HEK293 (cell line): ENCODE results near the gene UBE2V1.

Source experiments
- CTCF ChIA-PET: fragments of 350-600 bp; formaldehyde crosslinking; extraction: SDS; loops from one replicate; lab custom pipeline; 2021; ENCODE audit warnings: antibody characterized with exemption; lab: Yijun Ruan, JAX
- POLR2A ChIA-PET: fragments of 300-600 bp; formaldehyde crosslinking; extraction: SDS; loops from one replicate; lab custom pipeline; 2020; ENCODE audit warnings: antibody characterized with exemption, inconsistent platforms; lab: Yijun Ruan, JAX
- H3K27ac ChIP-seq: fragments of 200-500 bp; sonication (Bioruptor generic); 2 replicates; pipeline ENCODE4 v1.5.1; 2014; ENCODE audit warnings: low read depth, low read length, control low read depth, inconsistent platforms; ENCODE audit errors: extremely low read depth
- H3K36me3 ChIP-seq, 2 experiments: fragments of 200-500 bp in 1 of 2; sonication (Bioruptor generic) in 1 of 2; 1 replicate in 1 of 2; 2 replicates in 1 of 2; pipeline ENCODE4 v1.5.1; 2014 to 2017; ENCODE audit warnings: inconsistent platforms in 2 of 2, low read length in 2 of 2; ENCODE audit not compliant: control insufficient read depth in 2 of 2, insufficient read depth in 1 of 2
- H3K4me1 ChIP-seq: fragments of 200-500 bp; sonication (Bioruptor generic); 2 replicates; pipeline ENCODE4 v1.5.1; 2014; ENCODE audit warnings: mild to moderate bottlenecking, low read length, inconsistent platforms; ENCODE audit not compliant: control insufficient read depth, insufficient read depth
- H3K4me3 ChIP-seq: 2 replicates; pipeline ENCODE4 v1.5.1; 2011; ENCODE audit warnings: low read depth, mild to moderate bottlenecking, control low read depth, low read length, moderate library complexity
- H3K9me3 ChIP-seq: fragments of 200-500 bp; sonication (Bioruptor generic); 2 replicates; pipeline ENCODE4 v1.5.1; 2014; ENCODE audit warnings: low read depth, low read length, inconsistent platforms; ENCODE audit not compliant: control insufficient read depth, insufficient read depth
- KLF7 ChIP-seq: fragments of 450-650 bp; formaldehyde crosslinking; IDR thresholded peaks from 2 replicates; pipeline ENCODE4 v1.5.1; 2016; ENCODE audit warnings: missing biosample characterization, missing genetic modification characterization, borderline replicate concordance
- OVOL3 ChIP-seq: fragments of 450-650 bp; formaldehyde crosslinking; IDR thresholded peaks from 2 replicates; pipeline ENCODE4 v1.5.1; 2016; ENCODE audit warnings: missing biosample characterization, missing genetic modification characterization
- PRDM1 ChIP-seq: fragments of 450-650 bp; formaldehyde crosslinking; IDR thresholded peaks from 2 replicates; pipeline ENCODE4; 2016; ENCODE audit warnings: missing biosample characterization, missing genetic modification characterization
- TRIM28 ChIP-seq: IDR thresholded peaks from 2 replicates; pipeline ENCODE4 v1.6.1; 2011; ENCODE audit warnings: low read length, control low read depth, borderline replicate concordance
- YY1 ChIP-seq: fragments of 450-650 bp; formaldehyde crosslinking; IDR thresholded peaks from 2 replicates; pipeline ENCODE4 v1.5.1; 2018; ENCODE audit warnings: missing biosample characterization, missing genetic modification characterization
- ZBTB1 ChIP-seq: fragments of 450-650 bp; formaldehyde crosslinking; IDR thresholded peaks from 2 replicates; pipeline ENCODE4 v1.5.1; 2016; ENCODE audit warnings: missing biosample characterization, missing genetic modification characterization
- ZFHX2 ChIP-seq: fragments of 450-650 bp; formaldehyde crosslinking; conservative IDR thresholded peaks from 2 replicates; pipeline ENCODE4 v1.5.1; 2016; ENCODE audit warnings: missing biosample characterization, missing genetic modification characterization
- ZFP37 ChIP-seq: fragments of 450-650 bp; formaldehyde crosslinking; IDR thresholded peaks from 2 replicates; pipeline ENCODE4 v1.5.1; 2016; ENCODE audit warnings: missing biosample characterization, missing genetic modification characterization
- ZFP41 ChIP-seq: fragments of 450-650 bp; formaldehyde crosslinking; IDR thresholded peaks from 2 replicates; pipeline ENCODE4 v1.5.1; 2016; ENCODE audit warnings: missing biosample characterization, missing genetic modification characterization, borderline replicate concordance
- ZNF114 ChIP-seq: fragments of 450-650 bp; formaldehyde crosslinking; IDR thresholded peaks from 2 replicates; pipeline ENCODE4 v1.5.0; 2017; ENCODE audit warnings: missing biosample characterization, missing genetic modification characterization
- ZNF2 ChIP-seq: fragments of 450-650 bp; formaldehyde crosslinking; IDR thresholded peaks from 2 replicates; pipeline ENCODE4 v1.5.1; 2016; ENCODE audit warnings: missing biosample characterization, missing genetic modification characterization
- ZNF211 ChIP-seq: fragments of 450-650 bp; formaldehyde crosslinking; IDR thresholded peaks from 2 replicates; pipeline ENCODE4 v1.5.1; 2016; ENCODE audit warnings: low read depth, missing biosample characterization, missing genetic modification characterization
- ZNF221 ChIP-seq: fragments of 450-650 bp; formaldehyde crosslinking; IDR thresholded peaks from 2 replicates; pipeline ENCODE4 v1.5.1; 2017; ENCODE audit warnings: missing biosample characterization, missing genetic modification characterization, borderline replicate concordance
- ZNF623 ChIP-seq: fragments of 450-650 bp; formaldehyde crosslinking; IDR thresholded peaks from 2 replicates; pipeline ENCODE4 v1.5.1; 2016; ENCODE audit warnings: missing biosample characterization, missing genetic modification characterization
- ZNF664 ChIP-seq: fragments of 450-650 bp; formaldehyde crosslinking; IDR thresholded peaks from 2 replicates; pipeline ENCODE4 v1.5.1; 2016; ENCODE audit warnings: missing biosample characterization, missing genetic modification characterization
- ZNF677 ChIP-seq: fragments of 450-650 bp; IDR thresholded peaks from 2 replicates; pipeline ENCODE4 v1.5.0; 2018; ENCODE audit warnings: missing biosample characterization, mild to moderate bottlenecking, missing genetic modification characterization, moderate library complexity
- ZNF76 ChIP-seq: fragments of 450-650 bp; formaldehyde crosslinking; IDR thresholded peaks from 2 replicates; pipeline ENCODE4; 2016; ENCODE audit warnings: low read depth, missing biosample characterization, missing genetic modification characterization, borderline replicate concordance
- ZNF785 ChIP-seq: fragments of 450-650 bp; formaldehyde crosslinking; IDR thresholded peaks from 2 replicates; pipeline ENCODE4 v1.5.1; 2016; ENCODE audit warnings: missing biosample characterization, missing genetic modification characterization
- ZXDB ChIP-seq: fragments of 450-650 bp; formaldehyde crosslinking; IDR thresholded peaks from 2 replicates; pipeline ENCODE4 v1.5.1; 2016; ENCODE audit warnings: missing biosample characterization, missing genetic modification characterization
- TF ChIP-seq, protein P1 (sequence below): fragments of 450-650 bp; formaldehyde crosslinking; IDR thresholded peaks from 2 replicates; pipeline ENCODE4; 2016; ENCODE audit warnings: missing biosample characterization, missing genetic modification characterization
- TF ChIP-seq, protein P2 (sequence below): fragments of 450-650 bp; formaldehyde crosslinking; IDR thresholded peaks from 2 replicates; pipeline ENCODE4 v1.5.1; 2016; ENCODE audit warnings: missing biosample characterization, missing genetic modification characterization
- TF ChIP-seq, protein P3 (sequence below): fragments of 450-650 bp; formaldehyde crosslinking; IDR thresholded peaks from 2 replicates; pipeline ENCODE4 v1.5.1; 2017; ENCODE audit warnings: missing biosample characterization, mild to moderate bottlenecking, missing genetic modification characterization, moderate library complexity

Gene UBE2V1

DNA sequence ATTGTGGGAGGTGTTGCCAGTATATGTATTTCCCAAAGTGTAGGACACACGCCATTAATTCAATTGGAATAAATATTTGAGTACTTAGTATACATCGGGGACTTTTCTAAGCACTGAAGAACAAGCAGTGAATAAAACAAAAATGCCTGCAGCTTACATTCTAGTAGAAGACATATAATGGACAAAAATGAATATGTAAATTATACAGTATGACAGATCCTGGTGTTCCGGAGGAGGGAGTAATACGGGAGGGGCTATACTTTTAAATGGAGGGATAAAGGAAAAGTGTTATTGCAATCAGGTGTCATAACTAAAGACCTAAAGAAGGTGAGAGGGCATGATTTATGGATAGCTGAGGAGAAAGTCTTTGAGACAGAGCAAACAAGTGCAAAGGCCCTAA lies 15.1 kb downstream of the UBE2V1 start:
- H3K9me3 ChIP-seq, result no peaks in the 10 kb centered on the region
- H3K4me3 ChIP-seq, result no peak overlapping the region
- no peaks in the 10 kb centered on the region for H3K4me1 ChIP-seq
- POLR2A ChIA-PET, result no interaction called here
- TF ChIP-seq TRIM28, result no peak
- TF ChIP-seq PRDM1 (tag by site-specific recombination), result 0 out of 2 replicates have a peak, but pooled peaks have one; percentile 22
- TF ChIP-seq, all 188 proteins: peak for 1
- CTCF ChIA-PET, result interaction anchor here (0.7 to 5.7 kb wide), 5 partner anchors 8 to 120 kb away, joined by 3 to 44 read pairs (median 6); no protein-coding TSS in a partner anchor
- no peak overlapping the region for H3K27ac ChIP-seq
- H3K36me3 ChIP-seq, result peaks cover 12 to 62% of the 10 kb centered on the region in 2 experiments

DNA sequence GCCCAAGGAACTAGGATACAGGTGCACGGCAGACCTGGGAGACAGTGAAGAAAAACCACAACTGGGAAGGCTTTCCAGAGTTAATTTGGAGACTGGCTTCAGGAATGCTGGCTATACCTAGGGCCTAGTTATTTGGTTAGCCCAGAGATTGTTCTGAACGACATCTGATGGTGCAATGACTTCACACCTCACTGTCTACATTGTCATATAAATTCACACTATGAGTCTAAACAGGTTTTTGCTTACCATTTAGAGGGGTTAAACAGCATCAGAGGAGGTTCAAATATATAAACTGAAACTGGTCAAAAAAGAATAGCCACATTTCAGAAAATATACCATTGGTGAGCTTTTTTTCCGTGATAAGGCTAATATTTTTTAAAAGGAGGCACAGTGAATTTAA lies 16.7 kb downstream of the UBE2V1 start:
- ChIA-PET CTCF (interaction anchor here (0.7 to 5.7 kb wide), 4 partner anchors 8 to 19 kb away, joined by 3 to 44 read pairs (median 3); no protein-coding TSS in a partner anchor), POLR2A (no interaction called here)
- Histone ChIP-seq H3K4me1 (no peaks in the 10 kb centered on the region), H3K4me3 (no peak overlapping the region), H3K36me3 (peaks cover 20 to 69% of the 10 kb centered on the region in 2 experiments), H3K27ac (no peak overlapping the region), H3K9me3 (no peaks in the 10 kb centered on the region)
- TF ChIP-seq ZNF221 (no peak), OVOL3 (tag by site-specific recombination) (no peak), ZNF623 (tag by site-specific recombination) (no peak), ZNF114 (tag by site-specific recombination) (no peak), ZNF76 (tag by site-specific recombination) (no peak), ZNF785 (no peak), ZNF211 (no peak), YY1 (tag by site-specific recombination) (no peak), KLF7 (tag by site-specific recombination) (no peak), ZNF2 (tag by site-specific recombination) (no peak), ZXDB (tag by site-specific recombination) (no peak), ZNF677 (tag by site-specific recombination) (no peak), ZFP41 (no peak), ZNF664 (no peak), ZFHX2 (tag by site-specific recombination) (no peak), ZFP37 (tag by site-specific recombination) (no peak), ZBTB1 (tag by site-specific recombination) (no peak)
- TF ChIP-seq, protein P1, sequence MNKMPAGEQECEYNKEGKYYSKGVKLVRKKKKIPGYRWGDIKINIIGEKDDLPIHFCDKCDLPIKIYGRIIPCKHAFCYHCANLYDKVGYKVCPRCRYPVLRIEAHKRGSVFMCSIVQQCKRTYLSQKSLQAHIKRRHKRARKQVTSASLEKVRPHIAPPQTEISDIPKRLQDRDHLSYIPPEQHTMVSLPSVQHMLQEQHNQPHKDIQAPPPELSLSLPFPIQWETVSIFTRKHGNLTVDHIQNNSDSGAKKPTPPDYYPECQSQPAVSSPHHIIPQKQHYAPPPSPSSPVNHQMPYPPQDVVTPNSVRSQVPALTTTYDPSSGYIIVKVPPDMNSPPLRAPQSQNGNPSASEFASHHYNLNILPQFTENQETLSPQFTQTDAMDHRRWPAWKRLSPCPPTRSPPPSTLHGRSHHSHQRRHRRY (tag by site-specific recombination), result no peak
- TF ChIP-seq, protein P2, sequence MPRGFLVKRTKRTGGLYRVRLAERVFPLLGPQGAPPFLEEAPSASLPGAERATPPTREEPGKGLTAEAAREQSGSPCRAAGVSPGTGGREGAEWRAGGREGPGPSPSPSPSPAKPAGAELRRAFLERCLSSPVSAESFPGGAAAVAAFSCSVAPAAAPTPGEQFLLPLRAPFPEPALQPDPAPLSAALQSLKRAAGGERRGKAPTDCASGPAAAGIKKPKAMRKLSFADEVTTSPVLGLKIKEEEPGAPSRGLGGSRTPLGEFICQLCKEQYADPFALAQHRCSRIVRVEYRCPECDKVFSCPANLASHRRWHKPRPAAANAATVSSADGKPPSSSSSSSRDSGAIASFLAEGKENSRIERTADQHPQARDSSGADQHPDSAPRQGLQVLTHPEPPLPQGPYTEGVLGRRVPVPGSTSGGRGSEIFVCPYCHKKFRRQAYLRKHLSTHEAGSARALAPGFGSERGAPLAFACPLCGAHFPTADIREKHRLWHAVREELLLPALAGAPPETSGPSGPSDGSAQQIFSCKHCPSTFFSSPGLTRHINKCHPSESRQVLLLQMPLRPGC (tag by site-specific recombination), result no peak
- TF ChIP-seq, protein P3, sequence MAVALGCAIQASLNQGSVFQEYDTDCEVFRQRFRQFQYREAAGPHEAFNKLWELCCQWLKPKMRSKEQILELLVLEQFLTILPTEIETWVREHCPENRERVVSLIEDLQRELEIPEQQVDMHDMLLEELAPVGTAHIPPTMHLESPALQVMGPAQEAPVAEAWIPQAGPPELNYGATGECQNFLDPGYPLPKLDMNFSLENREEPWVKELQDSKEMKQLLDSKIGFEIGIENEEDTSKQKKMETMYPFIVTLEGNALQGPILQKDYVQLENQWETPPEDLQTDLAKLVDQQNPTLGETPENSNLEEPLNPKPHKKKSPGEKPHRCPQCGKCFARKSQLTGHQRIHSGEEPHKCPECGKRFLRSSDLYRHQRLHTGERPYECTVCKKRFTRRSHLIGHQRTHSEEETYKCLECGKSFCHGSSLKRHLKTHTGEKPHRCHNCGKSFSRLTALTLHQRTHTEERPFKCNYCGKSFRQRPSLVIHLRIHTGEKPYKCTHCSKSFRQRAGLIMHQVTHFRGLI (tag by site-specific recombination), result no peak
